ENCODE results near the gene HPCA. TPM values are rescaled to one million over a fixed set of nuclear protein-coding genes. Genes with fewer than 3 reads are reported as not detected.

The HPCA gene
- total RNA-seq, 6 experiments from 2014 or later, result not detected

- ATAC-seq, result no peak
- H3K4me1 ChIP-seq, result peaks cover 0 to 10% (median 5%) of the 10 kb centered on the region in 4 donors
- intact Hi-C loops (cut with DNase I), result no loop called here
- WGBS (ENCODE audit: insufficient coverage, low coverage, low lambda C conversion rate, missing lambda C conversion rate), result 94% methylated on average over 5 of the region's 7 CpGs
- H3K36me3 ChIP-seq, result peaks cover 0 to 21% (median 7%) of the 10 kb centered on the region in 4 donors
- H3K27ac ChIP-seq, result no peak overlapping the region
- no peaks in the 10 kb centered on the region for H3K27me3 ChIP-seq
- TF ChIP-seq CTCF (IDR thresholded peaks at IDR 0.05) (no peak), POLR2A (IDR thresholded peaks at IDR 0.05) (no peak)
- no peak for DNase-seq
- no peaks in the 10 kb centered on the region for H3K9me3 ChIP-seq
- no peak overlapping the region for H3K4me3 ChIP-seq
Observed at GRCh38 chr1:32858791-32859190, 27.5 kb upstream of the HPCA start.

- WGBS (ENCODE audit: insufficient coverage, low coverage, low lambda C conversion rate, missing lambda C conversion rate), result 94% methylated on average over 2 of the region's 2 CpGs
- intact Hi-C loops (cut with DNase I), result no loop called here
- Histone ChIP-seq H3K9me3 (no peaks in the 10 kb centered on the region), H3K27ac (no peak overlapping the region), H3K27me3 (no peaks in the 10 kb centered on the region), H3K4me1 (peaks cover 0 to 12% (median 3%) of the 10 kb centered on the region in 4 donors), H3K36me3 (peaks cover 0 to 21% (median 7%) of the 10 kb centered on the region in 4 donors), H3K4me3 (no peak overlapping the region)
- ATAC-seq (no peak), DNase-seq (no peak)
- TF ChIP-seq POLR2A (IDR thresholded peaks at IDR 0.05) (no peak), CTCF (IDR thresholded peaks at IDR 0.05) (no peak)
Observed at GRCh38 chr1:32859915-32860314, 26.4 kb upstream of the HPCA start.

GRCh38 chr1:32860566-32860965, 25.7 kb upstream of the HPCA start:
- intact Hi-C loops (cut with DNase I), result no loop called here
- peaks cover 0 to 15% (median 4%) of the 10 kb centered on the region in 4 donors for H3K4me1 ChIP-seq
- H3K27me3 ChIP-seq, result no peaks in the 10 kb centered on the region
- ATAC-seq, result no peak
- H3K27ac ChIP-seq, result no peak overlapping the region
- no peak for TF ChIP-seq CTCF (IDR thresholded peaks at IDR 0.05)
- TF ChIP-seq POLR2A (IDR thresholded peaks at IDR 0.05), result no peak
- H3K9me3 ChIP-seq, result no peaks in the 10 kb centered on the region
- H3K36me3 ChIP-seq, result peaks cover 0 to 19% (median 7%) of the 10 kb centered on the region in 4 donors
- H3K4me3 ChIP-seq, result no peak overlapping the region
- DNase-seq, result no peak

- no peaks in the 10 kb centered on the region for H3K27me3 ChIP-seq
- WGBS (ENCODE audit: insufficient coverage, low coverage, low lambda C conversion rate, missing lambda C conversion rate), result 83% methylated on average over 2 of the region's 3 CpGs
- intact Hi-C loops (cut with DNase I), result no loop called here
- ATAC-seq, result no peak
- peaks cover 0 to 6% (median under 1%) of the 10 kb centered on the region in 4 donors for H3K36me3 ChIP-seq
- no peaks in the 10 kb centered on the region for H3K9me3 ChIP-seq
- no peak overlapping the region for H3K27ac ChIP-seq
- H3K4me1 ChIP-seq, result peaks cover 0 to 24% (median 5%) of the 10 kb centered on the region in 4 donors
- DNase-seq, result no peak
- TF ChIP-seq CTCF (IDR thresholded peaks at IDR 0.05) (no peak), POLR2A (IDR thresholded peaks at IDR 0.05) (no peak)
- H3K4me3 ChIP-seq, result no peak overlapping the region
Observed at GRCh38 chr1:32861904-32862695, 24.2 kb upstream of the HPCA start.
